Measurements from ENCODE around the gene LPAR1.

Gene LPAR1

DNA sequence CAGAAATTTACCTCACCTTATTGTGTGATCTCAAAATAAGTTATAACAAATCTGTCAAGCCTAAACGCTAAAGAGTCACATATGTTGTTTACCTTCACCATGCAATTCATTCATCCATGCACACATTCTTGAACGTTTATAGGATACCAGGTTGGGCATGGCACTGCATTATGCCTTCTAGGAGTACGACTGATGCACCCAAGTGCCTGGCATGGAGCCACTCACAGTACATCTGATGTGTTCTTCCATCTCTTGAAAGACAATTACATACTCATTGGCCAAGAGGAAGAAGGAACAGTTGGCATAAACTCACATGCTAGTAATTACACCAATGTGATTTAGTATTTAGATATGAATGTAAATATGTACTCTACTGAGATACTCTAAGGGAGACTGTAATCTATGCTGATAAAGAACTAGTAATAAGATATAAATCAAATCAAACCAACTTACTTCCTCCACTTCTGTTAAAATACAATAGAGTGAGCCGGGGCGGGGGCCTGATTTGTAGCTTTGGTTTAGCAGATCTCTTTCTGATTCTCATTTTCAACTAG is 90.7 kb downstream of the LPAR1 start:
- Mint-ChIP-seq H3K4me1 (no peaks in the 10 kb centered on the region), H3K9me3 (no peaks in the 10 kb centered on the region), H3K4me3 (no peak overlapping the region), H3K27ac (no peak overlapping the region), H3K27me3 (peaks cover 8 to 12% of the 10 kb centered on the region in 2 donors), H3K36me3 (no peaks in the 10 kb centered on the region)
- DNase-seq (no peak), ATAC-seq (replicated peaks) (no peak)

DNA sequence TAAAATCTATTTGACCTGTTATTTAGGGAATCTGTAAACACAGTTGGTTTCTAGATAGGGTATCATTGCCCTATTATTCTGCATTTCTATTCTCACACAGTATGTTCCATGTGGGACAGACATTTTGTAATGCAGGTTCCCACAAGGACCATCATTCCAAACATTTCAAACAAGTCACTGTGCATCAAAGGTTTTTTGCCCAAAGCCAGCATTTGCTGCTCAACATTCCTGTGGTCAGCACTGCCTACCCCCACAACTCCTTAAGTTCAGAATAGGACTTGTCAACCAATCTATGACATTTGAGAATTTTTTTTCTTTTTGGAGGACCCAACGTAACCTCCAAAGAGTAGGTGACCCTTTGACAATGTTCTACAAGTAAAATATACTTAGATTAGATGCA is 95.7 kb downstream of the LPAR1 start:
- DNase-seq (no peak), ATAC-seq (replicated peaks) (no peak)
- Mint-ChIP-seq H3K9me3 (peaks cover 1 to 5% of the 10 kb centered on the region in 2 donors), H3K4me1 (peaks cover 5 to 8% of the 10 kb centered on the region in 2 donors), H3K36me3 (no peaks in the 10 kb centered on the region), H3K27me3 (no peaks in the 10 kb centered on the region), H3K4me3 (no peak overlapping the region), H3K27ac (no peak overlapping the region)

DNA sequence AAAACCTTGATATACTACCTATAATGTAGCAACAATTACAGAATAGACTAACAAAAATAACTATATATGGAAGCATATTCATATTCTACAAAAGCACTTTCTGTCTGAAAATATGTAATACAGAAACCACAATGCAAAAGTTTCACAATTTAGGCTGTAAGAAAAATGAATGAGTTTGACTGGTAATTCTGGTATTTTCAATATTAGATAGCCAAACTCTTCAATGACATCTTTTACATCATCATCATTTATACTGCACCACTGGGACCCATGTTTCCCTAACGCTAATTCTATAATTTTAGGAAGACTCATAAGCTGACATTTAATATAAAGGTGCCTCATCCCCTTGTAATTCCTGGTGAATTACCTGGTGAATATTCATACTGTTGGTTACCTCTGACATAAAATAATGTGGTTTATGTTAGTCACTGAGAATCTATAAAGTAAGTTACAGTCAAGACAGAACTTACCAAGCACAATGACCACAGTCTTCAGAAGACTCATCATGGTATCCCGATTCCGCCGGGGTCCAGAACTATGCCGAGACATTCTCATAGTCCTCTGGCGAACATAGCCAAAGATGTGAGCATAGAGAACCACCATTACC is 97.2 kb downstream of the LPAR1 start:
- H3K9me3 Mint-ChIP-seq: peaks cover 1 to 5% of the 10 kb centered on the region in 2 donors
- no peak overlapping the region for H3K4me3 Mint-ChIP-seq
- no peak overlapping the region for H3K27ac Mint-ChIP-seq
- H3K27me3 Mint-ChIP-seq: no peaks in the 10 kb centered on the region
- DNase-seq: no peak
- H3K4me1 Mint-ChIP-seq: peaks cover 5 to 8% of the 10 kb centered on the region in 2 donors
- no peaks in the 10 kb centered on the region for H3K36me3 Mint-ChIP-seq
- no peak for ATAC-seq (replicated peaks)

DNA sequence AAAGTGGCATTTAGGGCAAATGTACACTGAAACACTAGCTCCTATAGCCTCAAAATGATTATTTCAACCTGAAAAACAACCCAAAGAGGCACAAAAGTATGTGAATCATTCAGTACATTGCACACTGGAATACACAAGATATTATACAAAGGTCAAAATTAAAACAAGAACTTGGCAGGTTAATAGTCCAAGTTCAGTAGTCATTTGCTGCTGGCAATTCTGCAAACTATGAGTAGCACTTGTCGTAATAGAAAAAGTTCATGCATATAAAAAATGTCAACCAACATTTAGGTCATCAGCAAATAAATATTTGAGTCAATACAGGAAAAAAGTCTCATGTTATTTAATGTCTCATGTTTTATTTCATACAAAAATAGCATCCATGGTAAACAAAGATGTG is 98.7 kb downstream of the LPAR1 start:
- H3K36me3 Mint-ChIP-seq: no peaks in the 10 kb centered on the region
- H3K4me1 Mint-ChIP-seq: peaks cover 5 to 8% of the 10 kb centered on the region in 2 donors
- ATAC-seq (replicated peaks): no peak
- H3K9me3 Mint-ChIP-seq: peaks cover 1 to 5% of the 10 kb centered on the region in 2 donors
- no peak for DNase-seq
- H3K27ac Mint-ChIP-seq: no peak overlapping the region
- H3K27me3 Mint-ChIP-seq: no peaks in the 10 kb centered on the region
- H3K4me3 Mint-ChIP-seq: no peak overlapping the region

DNA sequence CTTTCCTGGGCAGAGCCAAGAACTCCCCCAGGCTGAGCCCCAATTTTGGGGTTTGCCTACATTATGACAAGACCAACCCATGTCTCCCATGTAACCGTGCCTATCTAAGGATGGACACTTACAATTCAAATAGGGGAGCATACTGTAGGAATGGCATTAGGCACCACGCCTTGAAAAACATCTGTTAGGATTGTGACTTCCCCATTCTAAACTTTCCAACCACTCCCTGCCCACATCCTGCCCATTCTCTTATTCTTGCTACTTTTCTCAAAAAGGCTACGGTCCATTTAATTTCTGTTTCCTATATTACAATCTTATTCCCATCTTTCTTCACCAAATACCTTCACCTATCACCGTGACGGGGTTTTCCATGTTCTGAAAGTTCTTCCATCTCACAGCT is 99.2 kb downstream of the LPAR1 start:
- no peaks in the 10 kb centered on the region for H3K27me3 Mint-ChIP-seq

DNA sequence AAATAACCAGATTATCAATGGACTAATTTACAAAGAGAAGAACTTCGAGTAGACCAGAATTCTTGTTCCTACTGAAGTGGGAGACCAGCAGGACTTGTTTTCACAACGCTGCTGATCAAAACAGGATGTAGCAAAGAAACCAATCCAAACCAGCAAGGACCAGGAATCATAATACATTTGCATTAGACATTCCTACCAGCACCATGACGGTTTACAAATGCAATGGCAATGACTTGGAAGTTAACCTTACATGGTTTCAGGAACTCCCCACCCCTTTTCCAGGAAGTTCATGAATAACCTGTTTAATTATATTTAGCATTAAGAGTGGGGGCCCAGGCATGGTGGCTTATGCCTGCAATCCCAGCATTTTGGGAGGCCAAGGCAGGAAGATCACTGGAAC is 100.0 kb downstream of the LPAR1 start:
- DNase-seq (no peak), ATAC-seq (replicated peaks) (no peak)
- Mint-ChIP-seq H3K36me3 (no peaks in the 10 kb centered on the region), H3K9me3 (peaks cover 1 to 5% of the 10 kb centered on the region in 2 donors), H3K4me3 (no peak overlapping the region), H3K4me1 (peaks cover 5 to 17% of the 10 kb centered on the region in 2 donors), H3K27me3 (no peaks in the 10 kb centered on the region), H3K27ac (no peak overlapping the region)

More for the DNA sequence above, 99.2 kb downstream of the LPAR1 start:
- Mint-ChIP-seq H3K36me3 (no peaks in the 10 kb centered on the region), H3K27ac (no peak overlapping the region), H3K4me3 (no peak overlapping the region), H3K9me3 (peaks cover 1 to 5% of the 10 kb centered on the region in 2 donors), H3K4me1 (peaks cover 5 to 9% of the 10 kb centered on the region in 2 donors)
- no peak for DNase-seq
- no peak for ATAC-seq (replicated peaks)

DNA sequence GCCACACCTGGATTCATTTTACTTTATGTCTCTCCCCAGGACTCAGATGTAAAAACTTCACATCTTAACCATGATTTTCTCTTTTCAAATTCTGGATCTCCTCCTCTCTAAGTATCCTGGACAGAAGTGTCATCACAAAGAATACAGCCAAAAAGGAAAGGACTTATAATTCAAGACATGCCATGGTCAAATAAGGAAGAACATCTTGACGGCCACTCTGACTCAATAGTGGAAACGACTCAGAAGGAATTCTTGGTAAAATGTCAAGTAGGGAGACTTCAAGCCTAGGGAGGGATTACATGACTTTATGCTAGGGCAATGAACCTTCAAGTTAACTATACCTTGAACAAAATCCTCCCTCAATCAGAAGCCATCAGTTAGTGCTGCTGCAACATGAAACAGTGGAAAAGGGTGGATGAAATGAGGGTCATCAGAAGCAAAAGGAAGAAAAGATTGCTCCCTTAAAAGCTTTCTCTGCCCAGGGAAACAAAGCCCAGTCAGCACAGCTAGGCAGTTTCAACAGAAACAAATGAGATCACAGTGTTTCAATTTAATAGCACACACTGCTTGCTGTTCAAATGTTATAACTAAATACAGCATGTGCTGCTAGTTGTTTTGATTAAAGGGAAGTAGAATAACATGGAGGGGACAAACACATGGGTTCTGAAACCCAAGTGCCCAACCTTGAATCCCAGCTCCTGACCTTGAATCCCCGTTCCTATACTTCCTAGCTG is 101.4 kb downstream of the LPAR1 start:
- peaks cover 1 to 5% of the 10 kb centered on the region in 2 donors for H3K9me3 Mint-ChIP-seq
- no peaks in the 10 kb centered on the region for H3K36me3 Mint-ChIP-seq
- ATAC-seq (replicated peaks): no peak
- no peaks in the 10 kb centered on the region for H3K27me3 Mint-ChIP-seq
- H3K4me1 Mint-ChIP-seq: peaks cover 5 to 22% of the 10 kb centered on the region in 2 donors
- no peak overlapping the region for H3K27ac Mint-ChIP-seq
- H3K4me3 Mint-ChIP-seq: no peak overlapping the region
- no peak for DNase-seq

DNA sequence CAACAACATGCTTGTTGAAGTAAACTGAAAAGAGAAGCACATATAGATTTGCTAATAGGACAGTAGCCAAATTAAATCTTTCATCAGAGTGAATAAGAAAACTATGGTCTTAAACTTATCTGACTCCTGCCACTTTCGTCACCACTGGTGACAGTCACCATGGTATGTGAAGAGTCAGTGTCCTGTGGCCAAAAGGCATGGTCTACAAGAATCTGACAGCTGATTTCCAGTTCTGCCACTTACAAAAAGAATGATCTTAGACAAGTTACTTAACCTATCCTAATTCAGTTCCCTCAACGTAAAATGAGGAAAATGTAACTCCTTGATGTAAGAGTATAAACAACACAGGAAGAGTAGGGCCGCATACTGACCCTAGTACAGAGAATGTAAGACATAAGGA is 102.0 kb downstream of the LPAR1 start:
- H3K27ac Mint-ChIP-seq: no peak overlapping the region
- DNase-seq (no peak), ATAC-seq (replicated peaks) (no peak)
- no peaks in the 10 kb centered on the region for H3K36me3 Mint-ChIP-seq
- peaks cover 1 to 5% of the 10 kb centered on the region in 2 donors for H3K9me3 Mint-ChIP-seq
- H3K4me1 Mint-ChIP-seq: peaks cover 5 to 22% of the 10 kb centered on the region in 2 donors
- no peak overlapping the region for H3K4me3 Mint-ChIP-seq
- no peaks in the 10 kb centered on the region for H3K27me3 Mint-ChIP-seq

DNA sequence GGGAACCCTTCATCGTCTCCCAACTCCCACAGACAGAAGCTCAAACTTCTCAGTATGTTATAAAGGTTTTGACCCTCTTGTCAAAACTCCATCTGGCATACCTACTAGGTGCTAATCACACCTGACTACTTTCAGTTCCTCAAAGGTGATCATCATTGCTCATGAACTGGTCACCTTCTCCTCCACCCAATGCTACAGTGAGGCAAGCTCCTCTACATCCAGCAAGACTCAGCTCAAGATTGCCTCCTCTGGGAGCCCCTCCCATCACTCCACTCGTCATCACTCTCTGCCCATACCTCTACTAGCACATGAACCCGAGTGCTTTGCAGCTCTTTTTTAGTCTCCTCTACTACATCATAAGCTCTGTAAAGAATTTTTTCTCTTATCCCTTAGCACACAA is 102.4 kb downstream of the LPAR1 start:
- no peak overlapping the region for H3K4me3 Mint-ChIP-seq
- no peak for ATAC-seq (replicated peaks)

DNA sequence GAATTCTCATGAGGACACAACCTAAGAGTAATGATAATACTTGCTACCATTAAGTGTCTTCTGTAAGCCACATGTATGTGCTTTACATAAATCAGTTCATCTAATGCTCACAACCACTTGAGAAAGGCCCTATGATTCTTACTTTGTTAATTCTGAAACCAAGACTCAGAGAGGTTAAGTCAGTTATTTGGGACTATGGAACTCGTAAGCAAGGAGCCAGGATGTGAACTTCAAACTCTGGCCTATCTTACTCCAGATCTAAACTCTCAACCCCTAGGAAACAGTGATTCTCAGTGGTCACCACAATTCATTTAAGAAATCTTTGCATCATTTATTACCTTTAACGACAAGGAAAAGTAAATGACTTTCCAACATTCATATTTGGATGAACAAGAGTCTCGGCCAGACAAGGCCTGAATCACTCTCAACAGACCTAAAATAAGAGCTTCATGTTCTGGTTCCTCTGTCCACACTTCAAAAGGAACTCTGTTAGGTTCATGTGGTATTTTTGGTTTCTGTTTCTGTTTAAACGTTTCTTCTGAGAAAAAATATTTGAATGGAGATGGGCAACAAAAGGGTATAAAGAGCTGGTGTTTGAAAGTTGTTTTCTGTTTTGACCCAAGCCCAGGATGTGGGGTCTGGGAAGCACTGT is 104.8 kb downstream of the LPAR1 start:
- no peak overlapping the region for H3K4me3 Mint-ChIP-seq
- no peaks in the 10 kb centered on the region for H3K27me3 Mint-ChIP-seq
- no peaks in the 10 kb centered on the region for H3K36me3 Mint-ChIP-seq
- no peak overlapping the region for H3K27ac Mint-ChIP-seq
- ATAC-seq (replicated peaks): peak in 1 of 2 donors; percentile 50
- H3K4me1 Mint-ChIP-seq: peaks cover 0 to 14% of the 10 kb centered on the region in 2 donors
- no peak for DNase-seq
- no peaks in the 10 kb centered on the region for H3K9me3 Mint-ChIP-seq

More for the DNA sequence above, 102.4 kb downstream of the LPAR1 start:
- Mint-ChIP-seq H3K4me1 (peaks cover 5 to 22% of the 10 kb centered on the region in 2 donors), H3K36me3 (no peaks in the 10 kb centered on the region), H3K27me3 (no peaks in the 10 kb centered on the region), H3K27ac (no peak overlapping the region), H3K9me3 (peaks cover 1 to 5% of the 10 kb centered on the region in 2 donors)
- no peak for DNase-seq

DNA sequence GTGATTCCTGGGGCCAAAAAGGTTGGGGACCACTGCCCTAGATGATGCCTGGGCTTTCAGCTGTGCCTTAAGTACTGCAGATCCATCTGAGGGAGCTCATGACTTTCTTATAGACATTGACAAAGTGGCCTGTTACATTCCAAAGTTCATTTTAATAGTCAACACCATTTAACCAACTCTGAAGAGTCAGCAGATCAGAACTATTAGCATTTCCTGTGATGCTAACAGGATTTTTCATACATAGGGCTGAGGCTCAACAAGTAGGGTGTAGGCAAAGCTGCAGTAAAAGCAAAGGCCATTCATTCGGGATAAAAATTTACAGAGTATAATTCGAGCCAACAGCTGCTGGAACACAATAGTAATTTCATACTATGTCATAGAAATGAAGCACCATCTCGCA is 105.4 kb downstream of the LPAR1 start:
- H3K4me3 Mint-ChIP-seq: no peak overlapping the region
- no peaks in the 10 kb centered on the region for H3K27me3 Mint-ChIP-seq
- no peaks in the 10 kb centered on the region for H3K36me3 Mint-ChIP-seq
- no peaks in the 10 kb centered on the region for H3K9me3 Mint-ChIP-seq
- H3K27ac Mint-ChIP-seq: no peak overlapping the region
- DNase-seq (no peak), ATAC-seq (replicated peaks) (no peak)
- peaks cover 0 to 14% of the 10 kb centered on the region in 2 donors for H3K4me1 Mint-ChIP-seq

DNA sequence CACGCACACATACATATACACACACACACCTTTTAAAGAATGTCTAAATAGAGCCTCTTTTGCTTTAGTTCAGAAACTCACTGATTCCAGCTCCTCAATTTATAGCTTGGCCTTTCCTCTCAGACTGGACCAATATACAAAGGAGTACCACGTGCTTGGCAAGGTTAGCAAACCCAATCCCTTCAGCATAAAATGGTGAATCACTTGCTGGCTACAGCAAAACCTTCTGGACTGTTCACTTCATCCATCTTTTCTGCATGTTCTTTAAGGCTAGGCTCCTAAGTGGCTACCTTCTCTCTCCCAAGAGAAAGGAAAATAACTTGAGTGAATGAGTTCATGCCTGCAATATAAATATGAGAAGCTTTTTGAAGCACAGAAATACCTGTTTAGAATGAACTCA is 109.7 kb downstream of the LPAR1 start:
- Mint-ChIP-seq H3K9me3 (no peaks in the 10 kb centered on the region), H3K4me3 (no peak overlapping the region), H3K4me1 (peaks cover 0 to 8% of the 10 kb centered on the region in 2 donors), H3K27me3 (no peaks in the 10 kb centered on the region), H3K27ac (no peak overlapping the region), H3K36me3 (no peaks in the 10 kb centered on the region)
- ATAC-seq (replicated peaks) (no peak), DNase-seq (no peak)

DNA sequence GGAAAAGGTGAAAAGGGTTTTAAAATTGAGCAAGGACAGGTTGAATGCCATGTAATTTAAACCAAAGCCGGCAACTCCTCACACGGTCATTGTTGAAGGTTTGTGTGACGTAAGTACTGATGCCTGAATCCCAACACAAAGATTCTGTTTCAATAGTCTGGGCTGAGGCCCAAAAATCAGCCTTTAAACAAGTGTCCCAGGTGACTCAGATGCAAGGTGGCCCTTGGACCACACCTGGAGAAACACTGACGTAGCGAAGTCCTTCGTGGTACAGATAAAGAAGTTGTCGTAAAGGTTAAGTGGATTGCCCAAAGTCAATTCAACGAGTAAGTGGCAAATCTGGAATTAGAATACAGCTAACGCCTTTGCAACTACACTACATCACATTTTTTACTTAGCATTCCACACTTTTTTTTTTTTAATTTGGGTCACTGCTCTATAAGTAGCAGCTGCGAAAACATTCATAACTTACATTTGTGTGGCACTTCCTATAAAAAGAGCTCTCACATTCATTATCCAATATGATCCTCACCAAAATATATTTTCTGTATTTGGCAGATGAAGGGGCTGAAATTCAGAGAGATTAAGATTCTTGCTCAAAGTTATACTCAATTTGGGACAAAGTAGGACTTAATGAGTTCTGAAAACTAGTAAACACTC is 111.3 kb downstream of the LPAR1 start:
- DNase-seq: no peak
- H3K4me1 Mint-ChIP-seq: no peaks in the 10 kb centered on the region
- no peaks in the 10 kb centered on the region for H3K36me3 Mint-ChIP-seq
- H3K4me3 Mint-ChIP-seq: no peak overlapping the region
- H3K27me3 Mint-ChIP-seq: no peaks in the 10 kb centered on the region
- no peak for ATAC-seq (replicated peaks)
- H3K27ac Mint-ChIP-seq: no peak overlapping the region
- H3K9me3 Mint-ChIP-seq: no peaks in the 10 kb centered on the region

DNA sequence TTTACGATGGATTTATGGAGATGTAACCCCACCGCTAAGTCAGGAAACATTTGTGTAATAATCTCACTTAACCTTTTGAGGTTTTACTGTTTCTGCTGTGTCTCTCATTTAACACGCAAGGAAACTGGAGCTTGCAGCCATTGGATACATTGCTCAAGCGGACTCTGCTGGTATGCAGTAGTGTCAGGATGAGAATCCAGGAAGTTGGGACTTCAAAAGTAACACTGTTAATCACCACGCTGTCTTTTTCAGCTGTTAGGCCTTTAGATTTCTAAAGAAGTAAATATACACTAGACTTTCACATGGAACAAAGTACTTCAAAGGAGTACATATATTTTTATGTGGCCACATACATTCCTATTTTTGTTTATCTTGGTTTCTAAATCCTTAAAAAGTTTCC is 114.7 kb downstream of the LPAR1 start:
- DNase-seq (no peak), ATAC-seq (replicated peaks) (no peak)
- Mint-ChIP-seq H3K9me3 (no peaks in the 10 kb centered on the region), H3K27ac (no peak overlapping the region), H3K4me1 (peaks cover 6 to 13% of the 10 kb centered on the region in 2 donors), H3K4me3 (no peak overlapping the region), H3K36me3 (no peaks in the 10 kb centered on the region), H3K27me3 (no peaks in the 10 kb centered on the region)

All from stimulated activated naive B cell treated with anti-CD40 and anti-IgM and Interleukin-4, amounts not matched to agents 10 μg/mL and 1 μg/mL and 100 μg/mL, for 72 hours (primary cell).